HG03108 (cell line): Measurements from ENCODE around the gene POC5.

Experiments used
- ATAC-seq: cut with Tn5 transposase; IDR thresholded peaks from one replicate; pipeline ENCODE4 v1.9.1; 2021; ENCODE audit warnings: moderate library complexity; ENCODE audit not compliant: unreplicated experiment

POC5 gene

DNA sequence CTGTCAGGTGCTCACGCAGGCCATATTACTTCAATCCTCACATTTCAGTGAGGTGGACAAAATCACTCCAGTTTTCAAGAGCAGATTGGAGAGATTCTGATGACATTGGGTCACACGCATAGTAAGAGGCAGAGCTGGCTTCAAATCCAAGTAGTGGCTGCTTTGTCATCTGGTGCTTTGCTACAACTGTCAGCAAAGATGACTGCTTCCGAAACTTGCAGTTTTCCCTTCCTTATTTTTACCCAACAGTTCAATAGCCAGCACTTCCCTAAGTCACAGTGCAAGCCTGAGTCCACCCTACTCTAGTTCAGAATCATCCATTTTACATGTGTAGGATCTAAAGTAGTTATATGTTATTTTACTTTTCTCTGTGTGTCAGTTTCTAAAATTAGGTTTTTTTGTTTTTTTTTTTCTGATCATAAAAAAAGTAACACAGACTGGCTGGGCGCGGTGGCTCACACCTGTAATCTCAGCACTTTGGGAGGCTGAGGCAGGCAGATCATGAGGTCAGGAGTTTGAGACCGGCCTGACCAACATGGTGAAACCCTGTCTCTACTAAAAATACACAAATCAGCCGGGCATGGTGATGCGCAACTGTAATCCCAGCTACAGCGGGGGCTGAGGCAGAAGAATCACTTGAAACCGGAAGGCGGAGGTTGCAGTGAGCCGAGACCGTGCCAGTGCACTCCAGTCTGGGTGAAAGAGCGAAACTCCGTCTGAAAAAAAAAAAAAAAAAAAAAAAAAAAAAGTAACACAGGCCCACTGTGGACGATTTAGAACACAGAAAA is 56.4 kb downstream of the POC5 start:
- ATAC-seq = no peak

DNA sequence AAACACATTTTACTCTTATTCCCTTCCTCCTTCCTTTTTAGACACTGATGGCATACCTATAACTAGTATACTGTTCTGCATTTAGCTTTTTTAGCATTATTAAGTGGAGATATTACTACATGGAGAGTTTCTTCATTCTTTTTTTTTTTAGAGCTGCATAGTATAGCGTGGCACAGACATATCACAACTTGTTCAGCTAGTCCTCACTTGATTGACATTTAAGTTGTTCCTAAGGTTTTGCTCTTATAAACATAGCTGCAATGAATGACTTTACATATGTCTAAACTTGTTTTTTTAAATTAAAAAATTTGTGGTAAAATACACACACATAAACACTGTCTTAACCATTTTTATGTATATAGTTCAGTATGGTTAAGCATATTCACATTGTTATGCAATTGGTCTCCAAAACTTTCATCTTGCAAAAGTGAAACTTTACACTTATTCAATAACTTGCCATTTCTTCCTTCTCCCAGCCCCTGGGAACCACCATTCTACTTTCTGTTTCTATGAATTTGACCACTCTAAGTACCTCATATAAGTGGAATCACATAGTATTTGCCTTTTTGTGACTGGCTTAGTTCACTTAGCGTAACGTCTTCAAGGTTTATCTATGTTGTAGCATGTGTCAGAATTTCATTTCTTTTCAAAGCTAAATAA is 57.3 kb downstream of the POC5 start:
- ATAC-seq = no peak

DNA sequence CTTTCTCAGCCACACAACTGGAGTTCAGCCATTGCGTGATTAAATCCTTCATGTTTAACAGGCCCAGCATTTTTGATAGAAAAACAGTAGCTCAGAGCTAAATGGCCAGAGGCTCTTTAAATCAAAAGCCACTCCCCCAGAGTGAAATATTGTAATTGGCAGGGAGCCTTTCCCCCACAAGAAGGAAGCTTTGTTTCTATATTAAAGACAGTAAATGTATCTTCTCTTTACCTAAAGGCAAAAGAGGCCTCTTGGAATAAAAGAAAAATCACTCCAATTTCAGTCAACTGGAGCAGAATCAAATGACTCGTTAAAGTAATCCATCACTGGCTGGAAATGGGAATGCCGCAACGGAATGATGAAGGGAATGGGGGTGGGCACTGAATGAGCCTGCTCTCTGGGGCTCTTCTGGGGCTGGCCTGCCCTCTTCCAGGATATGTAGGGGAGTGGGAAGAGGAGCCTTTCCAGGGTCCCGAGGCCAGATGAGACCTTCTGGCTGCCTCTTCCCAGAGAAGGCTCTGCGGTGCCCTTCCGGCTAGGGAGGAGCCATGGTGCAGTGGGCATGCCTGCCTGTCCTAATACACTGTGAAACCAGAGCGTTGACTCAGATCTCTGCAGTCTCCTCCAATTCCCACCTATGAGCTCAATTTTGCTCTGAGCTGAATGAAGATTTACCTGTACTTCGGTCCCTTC is 60.8 kb downstream of the POC5 start:
- no peak for ATAC-seq

DNA sequence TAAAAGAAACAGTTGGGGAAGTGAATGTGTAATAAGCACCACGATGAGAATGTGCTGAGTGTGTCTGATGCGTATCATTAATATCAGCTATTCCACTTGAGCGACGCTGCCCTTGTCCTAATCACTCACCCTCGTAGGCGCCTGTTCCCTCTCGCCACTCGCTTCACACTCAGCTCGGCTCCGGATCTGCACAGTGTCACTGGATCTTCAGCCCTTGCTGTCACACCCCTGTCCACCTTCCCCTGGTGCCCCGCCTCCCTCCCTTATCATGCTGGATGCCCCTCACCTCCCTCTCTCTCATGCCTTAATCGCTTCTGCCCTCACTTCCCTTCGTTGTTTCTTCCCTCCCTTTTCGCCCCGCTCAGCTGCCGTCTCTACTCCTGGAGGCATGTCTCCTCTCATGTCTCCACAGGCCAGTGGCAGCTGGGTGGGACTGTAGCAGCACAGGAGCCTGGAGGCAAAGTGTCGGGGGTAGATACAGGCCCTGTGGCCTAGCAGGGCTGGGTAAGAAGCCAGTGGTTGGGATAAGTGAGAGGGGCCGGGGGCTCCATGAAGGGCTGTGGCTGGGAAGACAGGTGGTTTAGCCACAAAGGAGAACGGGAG is 62.4 kb downstream of the POC5 start:
- no peak for ATAC-seq

DNA sequence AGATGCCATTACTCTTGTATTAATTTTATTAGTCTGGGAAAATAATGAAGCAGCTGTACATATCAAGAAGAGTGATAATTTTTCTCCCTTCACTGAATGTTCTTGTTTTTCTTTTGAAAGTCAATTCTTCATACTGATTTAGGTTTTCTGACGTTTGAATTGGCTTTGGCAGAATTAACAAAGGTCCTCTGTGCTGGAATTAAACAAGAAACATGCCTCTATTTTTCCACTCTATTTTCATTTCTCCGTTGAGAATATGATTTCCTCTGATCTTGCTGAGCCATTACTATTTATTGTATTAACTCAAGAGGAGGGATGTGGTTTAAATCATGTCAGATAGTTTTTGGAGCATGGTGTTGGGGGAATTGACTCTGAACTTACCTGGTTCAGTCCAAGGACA is 63.7 kb downstream of the POC5 start:
- no peak for ATAC-seq

DNA sequence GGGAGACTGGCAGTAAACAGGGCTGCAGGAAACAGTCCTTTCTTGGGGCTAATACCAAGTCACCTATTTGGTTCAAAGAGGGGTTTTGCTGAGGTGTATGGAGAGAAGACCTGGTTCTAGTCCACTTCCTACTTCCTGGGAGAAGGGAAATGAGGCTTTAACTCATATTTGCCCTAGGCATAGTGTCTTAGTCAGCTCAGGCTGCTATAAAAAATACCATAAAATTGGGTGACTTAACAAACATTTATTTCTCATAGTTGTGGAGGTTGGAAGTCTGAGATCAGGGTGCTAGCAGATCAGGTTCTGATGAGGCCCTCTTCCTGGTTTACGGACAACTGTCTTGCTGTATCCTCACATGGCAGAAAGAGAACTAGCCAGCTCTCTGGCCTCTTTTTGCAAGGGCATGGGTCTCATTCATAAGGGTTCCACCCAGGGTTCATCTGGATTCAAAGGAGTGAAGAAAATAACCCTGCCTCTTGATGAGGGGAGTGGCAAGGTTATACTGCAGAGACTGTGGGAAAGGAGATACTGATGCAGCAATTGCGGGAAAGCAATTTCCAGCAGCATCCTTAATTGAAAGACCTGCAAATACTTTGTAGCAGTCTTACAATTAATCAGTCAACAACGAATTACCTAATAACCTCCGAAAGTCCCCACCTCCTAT is 65.5 kb downstream of the POC5 start:
- no peak for ATAC-seq

DNA sequence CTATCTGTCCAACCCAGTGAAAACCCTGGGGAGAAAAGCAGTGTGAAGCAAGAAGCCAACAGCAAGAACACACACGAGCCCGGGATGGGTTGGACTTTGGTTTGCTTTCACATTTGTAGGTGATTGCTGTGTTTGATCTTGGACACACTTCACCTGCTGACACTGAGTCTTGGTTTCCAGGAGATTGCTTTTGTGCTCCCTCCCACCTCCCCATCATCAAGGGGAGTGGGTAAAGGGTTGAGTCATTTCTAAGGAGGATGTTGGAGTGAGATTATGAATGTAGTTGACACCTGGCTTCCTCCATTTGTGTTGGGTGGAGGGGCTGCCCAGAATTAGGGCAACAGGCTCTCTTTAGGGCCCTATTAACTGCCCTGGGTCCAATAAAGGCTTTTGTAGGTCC is 68.5 kb downstream of the POC5 start:
- ATAC-seq = no peak

DNA sequence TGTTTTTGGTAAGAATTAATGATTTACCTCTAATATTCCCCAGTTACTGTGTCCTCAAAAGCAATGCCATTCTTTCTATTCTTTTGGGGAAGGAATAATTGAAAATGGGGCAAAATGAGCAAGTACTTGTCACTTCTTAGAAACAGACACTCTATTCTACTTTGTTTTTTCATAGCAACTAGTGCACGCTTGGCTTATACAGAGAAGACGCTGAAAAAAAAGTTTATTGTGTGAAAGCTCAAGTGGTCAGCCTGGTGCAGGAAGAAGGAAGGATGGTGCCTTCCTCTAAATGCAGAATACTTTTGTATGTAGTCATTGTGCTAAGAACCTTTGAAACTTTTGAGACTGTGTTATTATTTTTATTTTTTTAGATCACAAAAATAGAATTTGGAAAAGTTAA is 76.4 kb downstream of the POC5 start:
- ATAC-seq = no peak

DNA sequence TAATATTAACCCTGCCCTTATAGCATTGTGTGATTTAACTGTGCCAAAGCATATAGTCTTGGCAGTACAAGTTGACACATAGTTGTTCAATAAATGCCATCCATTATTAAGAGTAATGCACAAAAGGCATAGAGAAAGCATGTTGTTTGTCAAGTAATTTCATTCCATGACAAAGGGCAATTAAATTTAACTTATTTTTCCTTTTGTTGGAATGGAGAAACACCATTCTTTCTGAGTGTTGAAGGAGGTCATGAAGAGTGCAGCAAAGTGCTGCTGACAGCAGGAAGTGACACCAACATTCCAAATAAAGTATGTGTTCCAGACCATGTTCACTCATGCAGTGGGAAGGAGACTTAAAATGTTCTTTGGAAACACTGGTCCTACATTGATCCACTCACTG is 76.8 kb downstream of the POC5 start:
- no peak for ATAC-seq

DNA sequence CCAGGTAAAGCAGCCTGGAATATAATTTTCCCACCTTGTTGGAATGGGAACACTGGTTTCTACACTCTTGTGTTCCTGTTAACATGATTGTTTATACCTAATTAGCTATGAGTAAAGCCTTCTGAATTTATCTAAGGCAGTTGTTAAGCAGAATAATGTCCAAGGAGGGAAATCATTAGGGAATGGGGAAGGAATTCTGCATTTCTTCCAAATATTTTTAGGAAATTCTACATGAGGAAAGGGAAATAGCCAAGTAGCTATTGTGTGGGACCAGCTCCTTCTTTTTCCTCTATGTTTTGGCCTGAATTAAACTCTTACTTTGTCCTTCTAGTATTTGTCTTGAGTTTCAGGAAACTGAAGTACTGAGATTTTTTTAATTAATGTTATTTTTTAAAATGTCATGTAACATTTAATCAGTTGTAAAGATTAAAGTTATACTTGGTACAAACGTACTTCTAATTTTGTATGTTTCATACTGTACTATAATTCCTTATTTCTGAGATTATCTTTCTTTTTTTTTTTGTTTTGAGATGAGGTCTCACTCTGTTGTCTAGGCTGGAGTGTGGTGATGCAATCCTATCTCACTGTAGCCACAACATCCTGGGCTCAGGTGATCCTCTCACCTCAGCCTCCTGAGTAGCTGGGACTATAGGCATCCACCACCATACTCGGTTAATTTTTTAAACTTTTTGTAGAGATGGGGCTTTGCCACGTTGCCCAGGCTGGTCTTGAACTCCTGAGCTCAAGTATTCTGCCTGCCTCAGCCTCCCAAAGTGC is 77.5 kb downstream of the POC5 start:
- ATAC-seq = no peak

DNA sequence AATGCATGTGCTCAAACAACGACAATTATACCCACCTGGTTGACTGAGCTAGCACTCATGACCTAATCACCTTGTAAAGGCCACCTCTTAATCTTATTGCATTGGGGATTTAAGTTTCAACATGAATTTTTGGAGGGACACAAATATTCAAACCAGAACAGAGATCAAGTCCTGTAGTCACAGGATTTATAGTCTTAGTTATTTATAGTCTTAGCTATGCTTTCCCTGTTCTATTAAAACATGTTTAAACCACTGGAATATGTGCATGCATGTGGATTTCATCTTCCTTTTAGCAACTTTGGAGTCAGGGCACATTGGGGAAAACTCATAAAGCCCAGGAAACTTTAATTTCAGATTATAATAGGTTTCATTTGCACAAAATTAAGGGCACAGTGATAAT is 79.3 kb downstream of the POC5 start:
- ATAC-seq = no peak

DNA sequence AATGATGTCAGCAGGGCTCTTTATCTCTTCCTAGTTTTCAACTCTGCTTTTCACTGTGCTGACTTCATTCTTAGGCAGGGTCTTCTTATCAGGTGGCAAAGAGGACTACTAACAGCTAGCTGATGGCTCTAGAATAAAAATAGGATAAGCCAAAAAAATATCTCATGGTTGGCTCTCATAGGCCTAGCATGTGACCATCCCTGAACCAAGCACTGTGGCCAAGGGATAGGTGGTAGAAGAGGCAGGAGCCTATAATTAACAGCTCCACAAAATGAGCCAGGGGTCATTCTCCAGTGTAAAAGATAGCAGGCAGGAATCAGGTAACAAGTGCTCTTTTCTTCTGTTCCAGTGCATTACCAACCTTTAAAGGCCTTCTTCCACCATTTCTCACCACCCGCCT is 84.9 kb downstream of the POC5 start:
- ATAC-seq = no peak

DNA sequence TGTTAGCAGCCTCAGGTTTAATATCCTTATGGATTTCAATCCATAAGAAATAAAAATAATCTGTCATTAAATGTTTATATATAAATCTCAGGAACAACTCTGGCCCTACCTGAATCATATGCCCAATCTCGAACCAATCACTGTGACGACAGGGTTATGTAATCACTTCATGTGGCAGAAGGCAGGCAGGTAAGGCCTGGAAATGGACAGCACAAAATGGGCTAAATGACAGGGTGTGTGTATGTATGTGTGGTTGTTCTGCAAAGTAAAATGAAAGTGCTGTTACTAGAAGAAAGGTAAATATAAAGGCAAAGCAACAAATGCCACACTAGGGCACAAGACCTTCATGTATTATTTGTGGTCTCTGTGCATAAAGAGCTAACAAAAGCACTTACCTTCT is 86.4 kb downstream of the POC5 start:
- ATAC-seq = no peak

DNA sequence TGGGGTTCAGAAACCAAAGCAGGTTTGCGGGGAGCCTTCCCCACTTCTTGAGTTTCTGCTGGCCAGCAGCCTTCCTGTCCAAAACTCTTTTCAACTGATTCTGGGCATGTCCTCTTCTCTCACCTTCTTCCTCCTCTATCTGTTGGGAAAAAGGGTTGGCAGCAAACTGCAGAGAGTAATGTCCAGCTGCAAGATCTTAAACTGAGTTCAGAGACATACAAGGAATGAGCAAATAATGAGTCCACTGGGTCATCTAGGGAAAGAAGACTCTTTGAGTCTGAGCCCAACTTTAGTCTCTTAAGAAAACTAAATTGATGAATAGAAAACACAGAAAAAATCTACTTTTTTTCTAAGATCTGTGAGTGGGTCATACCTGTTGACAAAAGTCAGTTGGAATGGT is 89.4 kb downstream of the POC5 start:
- no peak for ATAC-seq

DNA sequence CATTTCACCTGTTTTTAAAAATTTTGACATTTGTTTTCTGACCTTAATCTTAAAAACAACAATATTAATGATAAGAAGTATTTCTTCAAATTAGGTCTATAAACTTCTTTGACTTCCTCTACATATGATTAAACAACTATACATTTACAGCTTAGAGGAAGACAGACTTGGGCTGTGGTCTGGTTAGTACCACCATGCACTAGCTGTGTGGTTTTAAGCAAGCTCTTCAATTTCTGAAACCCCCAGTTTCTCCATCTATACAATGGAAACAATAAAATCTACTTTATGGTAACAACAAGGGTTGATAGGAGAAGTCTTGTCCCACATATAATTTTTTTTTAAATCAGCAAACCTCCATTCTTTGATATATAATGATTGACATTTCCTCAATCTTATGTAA is 90.3 kb downstream of the POC5 start:
- no peak for ATAC-seq
